HepG2 (cell line): ENCODE results near the gene ITPRIPL1. TPM values are rescaled to one million over a fixed set of nuclear protein-coding genes. Genes with fewer than 3 reads are reported as not detected.

Experiments used
- ARID3A ChIP-seq: IDR thresholded peaks from 2 replicates; pipeline ENCODE4 v1.6.1; 2012; ENCODE audit warnings: low read depth, low read length, improper control_type of control experiment
- CAMTA2 ChIP-seq: sonication (generic); formaldehyde crosslinking; IDR thresholded peaks from 2 replicates; pipeline ENCODE4 v1.4.0; 2020; ENCODE audit warnings: mild to moderate bottlenecking, missing genetic modification reagents, borderline replicate concordance
- CENPT ChIP-seq: sonication (generic); formaldehyde crosslinking; IDR thresholded peaks from 2 replicates; pipeline ENCODE4 v1.8.0; 2022; ENCODE audit warnings: low read depth, mild to moderate bottlenecking, moderate library complexity, missing genetic modification reagents
- DRAP1 ChIP-seq: IDR thresholded peaks from 2 replicates; pipeline ENCODE4 v1.6.1; 2016; ENCODE audit warnings: missing genetic modification reagents, missing compliant biosample characterization
- FIP1L1 ChIP-seq: fragments of 200-400 bp; formaldehyde crosslinking; IDR thresholded peaks from 2 replicates; pipeline ENCODE4 v1.6.1; 2018; ENCODE audit warnings: low read depth, mild to moderate bottlenecking, low read length, moderate library complexity, borderline replicate concordance; ENCODE audit not compliant: insufficient read depth
- HINFP ChIP-seq: sonication (generic); formaldehyde crosslinking; IDR thresholded peaks from 2 replicates; pipeline ENCODE4 v1.4.0; 2020; ENCODE audit warnings: low read depth, mild to moderate bottlenecking, missing genetic modification reagents
- IKZF4 ChIP-seq: sonication (generic); formaldehyde crosslinking; IDR thresholded peaks from 2 replicates; pipeline ENCODE4 v1.5.1; 2020; ENCODE audit warnings: borderline replicate concordance, mild to moderate bottlenecking, low read depth, missing genetic modification reagents; ENCODE audit errors: not compliant biosample characterization
- KAT8 ChIP-seq: IDR thresholded peaks from 2 replicates; pipeline ENCODE4 v1.6.1; 2016; ENCODE audit warnings: missing genetic modification reagents, missing compliant biosample characterization
- KDM4B ChIP-seq: sonication (generic); formaldehyde crosslinking; IDR thresholded peaks from 2 replicates; pipeline ENCODE4 v1.4.0; 2020; ENCODE audit warnings: missing genetic modification reagents
- MAF1 ChIP-seq: sonication (generic); formaldehyde crosslinking; IDR thresholded peaks from 2 replicates; pipeline ENCODE4 v1.5.0; 2020; ENCODE audit warnings: missing genetic modification reagents, borderline replicate concordance
- RBFOX2 ChIP-seq: fragments of 200-400 bp; formaldehyde crosslinking; IDR thresholded peaks from 2 replicates; pipeline ENCODE4 v1.6.1; 2017; ENCODE audit warnings: low read depth, mild to moderate bottlenecking, low read length
- REXO4 ChIP-seq: sonication (generic); formaldehyde crosslinking; IDR thresholded peaks from 2 replicates; pipeline ENCODE4 v1.8.0; 2022; ENCODE audit warnings: missing genetic modification reagents, mild to moderate bottlenecking, borderline replicate concordance
- TBX2 ChIP-seq: sonication (generic); formaldehyde crosslinking; IDR thresholded peaks from 2 replicates; pipeline ENCODE4 v1.5.0; 2020; ENCODE audit warnings: missing genetic modification reagents, mild to moderate bottlenecking, borderline replicate concordance
- ZBTB26 ChIP-seq: IDR thresholded peaks from 2 replicates; pipeline ENCODE4 v1.6.1; 2016; ENCODE audit warnings: missing compliant biosample characterization, missing genetic modification reagents, borderline replicate concordance
- ZMAT5 ChIP-seq: sonication (generic); formaldehyde crosslinking; IDR thresholded peaks from 2 replicates; pipeline ENCODE4 v1.5.0; 2020; ENCODE audit warnings: mild to moderate bottlenecking, low read depth, missing genetic modification reagents, borderline replicate concordance
- ZNF12 ChIP-seq: sonication (generic); formaldehyde crosslinking; IDR thresholded peaks from 2 replicates; pipeline ENCODE4 v1.5.0; 2020; ENCODE audit warnings: missing genetic modification reagents
- ZNF232 ChIP-seq: sonication (generic); formaldehyde crosslinking; IDR thresholded peaks from 2 replicates; pipeline ENCODE4 v1.4.0; 2020; ENCODE audit warnings: missing genetic modification reagents, borderline replicate concordance
- ZNF460 ChIP-seq: sonication (generic); formaldehyde crosslinking; IDR thresholded peaks from 2 replicates; pipeline ENCODE4 v1.5.1; 2020; ENCODE audit warnings: missing genetic modification reagents, mild to moderate bottlenecking, borderline replicate concordance
- ZNF784 ChIP-seq: sonication (generic); formaldehyde crosslinking; IDR thresholded peaks from 2 replicates; pipeline ENCODE4 v1.5.1; 2020; ENCODE audit warnings: missing genetic modification reagents, mild to moderate bottlenecking, borderline replicate concordance
- polyA plus RNA-seq, 8 experiments: library from polyadenylated mRNA; depleted of rRNA in 3 of 8; stranded (reverse) in 7 of 8; unstranded in 1 of 8; fragments of >200 nt; fragmentation: Illumina TruSeq in 4 of 8; extraction: Trizol in 4 of 8; gene quantifications; 2 replicates each; pipeline versions ENCODE4 v1.2.1 to v1.2.3, GENCODE V29; 2011 to 2016; ENCODE audit warnings: low read depth in 4 of 8, missing spikeins in 1 of 8, mixed read lengths in 1 of 8; ENCODE audit not compliant: insufficient read depth in 1 of 8
- total RNA-seq, 5 experiments: library from RNA; depleted of rRNA; stranded (reverse); fragments of >200 nt; fragmentation: Illumina TruSeq; extraction: Trizol; gene quantifications; 2 replicates each; pipeline ENCODE4 v1.2.3, GENCODE V29; 2016; ENCODE audit warnings: low read depth in 1 of 5

The ITPRIPL1 gene
- total and polyA plus RNA-seq, 2 of the 13 experiments (the other 11 are each of a cell fraction or from before 2014, with no cell fraction given): 4.3 to 11.7 TPM

- TF ChIP-seq ZNF784 (CRISPR knock-in tag) (peak; percentile 92; the same call in 1 of the 2 replicates), KDM4B (CRISPR knock-in tag) (peak; percentile 56; the same call in 1 of the 2 replicates), DRAP1 (peak; percentile 60), CENPT (no peak), KAT8 (CRISPR knock-in tag) (peak; percentile 100), ARID3A (no peak), RBFOX2 (peak; percentile 99), IKZF4 (CRISPR knock-in tag) (no peak), ZMAT5 (CRISPR knock-in tag) (no peak), ZNF460 (CRISPR knock-in tag) (no peak; the same call in 1 of the 2 replicates), ZNF12 (CRISPR knock-in tag) (peak; percentile 52; the same call in 1 of the 2 replicates), ZNF232 (peak; percentile 98), HINFP (peak; percentile 84), REXO4 (CRISPR knock-in tag) (no peak), MAF1 (CRISPR knock-in tag) (peak; percentile 96), CAMTA2 (CRISPR knock-in tag) (no peak), TBX2 (peak; percentile 91), FIP1L1 (peak; percentile 88; the same call in 1 of the 2 replicates), ZBTB26 (CRISPR knock-in tag) (no peak)
Observed at GRCh38 chr2:96305091-96305978, 19.8 kb upstream of the ITPRIPL1 start, which contains the start of gene SNRNP200 (continued).
